Measurements from ENCODE around the gene OTOG. TPM values are rescaled to one million over a fixed set of nuclear protein-coding genes. Genes with fewer than 3 reads are reported as not detected.

Gene OTOG
- total RNA-seq, 1 donor from 2014 or later: not detected

DNA sequence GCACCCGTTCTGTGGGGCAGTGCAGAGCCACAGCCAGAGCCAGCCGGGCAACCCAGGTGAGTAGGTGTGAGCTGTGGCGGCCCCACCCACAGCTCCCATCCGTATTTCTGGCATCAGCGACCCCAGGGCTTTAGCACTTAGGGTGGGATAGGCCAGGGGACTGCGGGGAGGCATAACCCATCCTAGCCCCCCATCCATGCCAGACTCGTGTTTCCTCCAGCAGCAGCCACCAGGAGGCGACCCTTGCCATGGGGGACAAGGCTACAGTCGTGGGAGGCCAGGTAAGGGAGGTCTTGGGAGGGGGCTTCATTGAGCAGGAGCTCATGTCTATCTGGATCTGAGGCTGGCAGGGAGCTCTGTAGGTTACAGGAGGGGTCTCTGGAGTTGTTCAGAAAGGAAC lies 873 bp downstream of the OTOG start:
- Histone ChIP-seq H3K4me1 (peaks cover 6% of the 10 kb centered on the region), H3K9me3 (no peaks in the 10 kb centered on the region), H3K27me3 (no peaks in the 10 kb centered on the region), H3K36me3 (no peaks in the 10 kb centered on the region), H3K4me3 (no peak overlapping the region), H3K27ac (no peak overlapping the region)
- TF ChIP-seq POLR2AphosphoS5 (IDR thresholded peaks at IDR 0.05; ENCODE audit: insufficient read depth in 1 of 2, low read depth in 1 of 2): no peak
- TF ChIP-seq POLR2A (IDR thresholded peaks at IDR 0.05): no peak
- TF ChIP-seq, protein P1, sequence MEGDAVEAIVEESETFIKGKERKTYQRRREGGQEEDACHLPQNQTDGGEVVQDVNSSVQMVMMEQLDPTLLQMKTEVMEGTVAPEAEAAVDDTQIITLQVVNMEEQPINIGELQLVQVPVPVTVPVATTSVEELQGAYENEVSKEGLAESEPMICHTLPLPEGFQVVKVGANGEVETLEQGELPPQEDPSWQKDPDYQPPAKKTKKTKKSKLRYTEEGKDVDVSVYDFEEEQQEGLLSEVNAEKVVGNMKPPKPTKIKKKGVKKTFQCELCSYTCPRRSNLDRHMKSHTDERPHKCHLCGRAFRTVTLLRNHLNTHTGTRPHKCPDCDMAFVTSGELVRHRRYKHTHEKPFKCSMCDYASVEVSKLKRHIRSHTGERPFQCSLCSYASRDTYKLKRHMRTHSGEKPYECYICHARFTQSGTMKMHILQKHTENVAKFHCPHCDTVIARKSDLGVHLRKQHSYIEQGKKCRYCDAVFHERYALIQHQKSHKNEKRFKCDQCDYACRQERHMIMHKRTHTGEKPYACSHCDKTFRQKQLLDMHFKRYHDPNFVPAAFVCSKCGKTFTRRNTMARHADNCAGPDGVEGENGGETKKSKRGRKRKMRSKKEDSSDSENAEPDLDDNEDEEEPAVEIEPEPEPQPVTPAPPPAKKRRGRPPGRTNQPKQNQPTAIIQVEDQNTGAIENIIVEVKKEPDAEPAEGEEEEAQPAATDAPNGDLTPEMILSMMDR (IDR thresholded peaks at IDR 0.05): no peak
- intact Hi-C loops (cut with DNase I): no loop called here
- DNase-seq (ENCODE audit: extremely low spot score in 2 of 2): no peak

DNA sequence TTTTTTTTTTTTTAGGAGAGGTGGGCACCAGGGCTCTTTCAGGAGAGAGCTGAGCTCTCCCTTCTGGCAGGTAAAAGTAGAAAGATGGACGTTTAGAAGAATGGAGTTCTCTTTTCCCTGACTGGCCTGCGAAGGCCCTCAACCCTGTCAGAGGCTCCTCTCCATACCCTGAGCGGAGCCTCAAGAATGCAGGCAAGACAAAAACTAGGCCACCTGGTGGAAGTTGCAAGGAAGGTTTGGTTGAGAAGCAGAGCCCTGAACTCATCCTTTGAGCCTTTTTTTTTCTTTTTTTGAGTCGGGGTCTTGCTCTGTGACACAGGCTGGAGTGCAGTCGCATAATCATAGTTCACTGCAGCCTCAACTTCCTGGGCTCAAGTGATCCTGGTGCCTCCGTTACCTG lies 1.4 kb downstream of the OTOG start:
- no peak overlapping the region for H3K27ac ChIP-seq
- no peaks in the 10 kb centered on the region for H3K27me3 ChIP-seq
- no peaks in the 10 kb centered on the region for H3K36me3 ChIP-seq
- H3K9me3 ChIP-seq: no peaks in the 10 kb centered on the region
- TF ChIP-seq POLR2AphosphoS5 (IDR thresholded peaks at IDR 0.05; ENCODE audit: insufficient read depth in 1 of 2, low read depth in 1 of 2): no peak
- TF ChIP-seq POLR2A (IDR thresholded peaks at IDR 0.05): no peak
- TF ChIP-seq, protein P1 (IDR thresholded peaks at IDR 0.05): no peak
- intact Hi-C loops (cut with DNase I): no loop called here
- no peak overlapping the region for H3K4me3 ChIP-seq
- DNase-seq (ENCODE audit: extremely low spot score in 2 of 2): no peak
- peaks cover 6% of the 10 kb centered on the region for H3K4me1 ChIP-seq

DNA sequence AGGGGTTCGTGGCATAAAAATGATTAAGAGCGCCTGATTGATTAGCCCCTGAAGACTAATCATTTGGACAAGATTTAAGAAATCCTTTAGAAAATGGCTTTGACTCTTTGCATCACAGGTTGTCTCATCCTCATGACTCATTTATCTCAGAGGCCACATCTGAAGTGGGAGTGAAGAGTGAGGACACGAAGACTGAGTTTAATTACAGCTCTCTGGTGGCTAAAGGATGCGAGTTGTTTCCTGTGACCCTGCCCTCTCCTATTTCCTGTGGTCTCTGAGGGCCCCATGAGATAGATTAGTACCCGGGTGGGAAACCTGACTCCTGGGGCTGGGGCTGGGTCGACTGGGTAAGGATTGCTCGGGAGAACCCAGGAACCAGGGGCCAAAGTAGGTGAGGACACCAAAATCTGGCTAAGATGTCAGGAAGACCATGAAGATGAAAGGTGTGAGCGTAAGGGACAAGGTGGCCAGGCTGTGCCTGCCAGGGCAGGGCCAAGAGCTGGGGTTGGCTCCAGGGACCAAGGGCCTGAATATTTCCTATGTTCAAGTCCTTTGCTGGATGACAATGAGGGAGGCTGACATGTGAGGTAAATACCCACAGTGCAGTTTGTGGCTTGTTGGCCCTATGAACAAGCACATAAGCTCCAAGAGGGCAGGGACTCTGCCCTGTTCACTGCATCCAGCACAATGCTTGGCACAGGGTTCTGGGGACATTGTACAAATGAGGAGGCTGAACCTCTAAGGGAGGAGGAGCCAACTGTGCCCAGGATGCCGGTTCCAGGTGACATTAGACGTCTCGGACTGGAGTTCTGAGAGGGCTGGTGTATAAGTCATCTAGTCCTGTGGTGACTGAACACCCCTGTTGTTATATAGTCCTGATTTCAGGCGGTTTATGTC lies 3.6 kb downstream of the OTOG start:
- intact Hi-C loops (cut with DNase I): no loop called here
- Histone ChIP-seq H3K4me3 (no peak overlapping the region), H3K27me3 (no peaks in the 10 kb centered on the region), H3K27ac (no peak overlapping the region), H3K4me1 (no peaks in the 10 kb centered on the region), H3K9me3 (no peaks in the 10 kb centered on the region), H3K36me3 (no peaks in the 10 kb centered on the region)
- TF ChIP-seq, protein P1 (IDR thresholded peaks at IDR 0.05): no peak
- TF ChIP-seq POLR2A (IDR thresholded peaks at IDR 0.05): no peak
- TF ChIP-seq POLR2AphosphoS5 (IDR thresholded peaks at IDR 0.05; ENCODE audit: insufficient read depth in 1 of 2, low read depth in 1 of 2): no peak
- no peak for DNase-seq (ENCODE audit: extremely low spot score in 2 of 2)

DNA sequence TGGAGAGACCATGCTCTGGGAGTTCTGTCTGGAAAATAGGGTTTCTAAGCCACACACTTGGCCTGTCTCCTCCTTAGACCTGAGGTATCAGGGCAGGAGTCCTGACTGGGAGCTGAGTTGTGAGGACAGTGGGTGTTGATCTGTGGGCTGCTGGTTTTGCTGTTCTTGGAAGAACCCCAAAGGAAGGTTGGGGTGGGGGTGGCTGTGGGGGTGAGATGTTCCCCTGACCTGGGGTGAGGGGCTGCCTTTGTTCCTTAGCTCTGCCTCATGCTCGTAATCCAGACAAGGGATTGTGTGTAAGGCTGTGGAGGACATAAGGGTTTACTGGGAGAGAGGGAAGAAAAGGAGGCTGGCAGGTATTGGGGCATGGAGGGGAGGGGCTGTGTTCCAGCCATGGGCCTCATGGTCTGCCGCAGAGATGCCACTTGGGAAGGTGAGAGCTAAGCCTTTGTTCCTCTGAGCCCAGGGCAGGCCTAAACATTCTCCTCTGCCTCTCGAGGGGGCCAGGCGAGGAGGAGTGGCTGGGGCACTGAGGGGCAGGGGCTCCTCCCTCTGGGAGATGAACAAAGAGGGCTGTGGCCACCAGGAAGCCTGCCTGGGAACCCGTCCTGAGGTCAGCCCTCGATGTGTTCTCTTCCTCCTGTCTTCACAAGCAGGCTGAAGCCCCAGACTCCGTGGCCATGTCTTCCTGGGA lies 4.4 kb downstream of the OTOG start:
- no peak overlapping the region for H3K4me3 ChIP-seq
- TF ChIP-seq, protein P1 (IDR thresholded peaks at IDR 0.05): no peak
- no peak for TF ChIP-seq POLR2A (IDR thresholded peaks at IDR 0.05)
- no peak for TF ChIP-seq POLR2AphosphoS5 (IDR thresholded peaks at IDR 0.05; ENCODE audit: insufficient read depth in 1 of 2, low read depth in 1 of 2)
- no peaks in the 10 kb centered on the region for H3K9me3 ChIP-seq
- H3K27me3 ChIP-seq: no peaks in the 10 kb centered on the region
- H3K36me3 ChIP-seq: no peaks in the 10 kb centered on the region
- intact Hi-C loops (cut with DNase I): no loop called here
- no peak for DNase-seq (ENCODE audit: extremely low spot score in 2 of 2)
- H3K4me1 ChIP-seq: no peaks in the 10 kb centered on the region
- H3K27ac ChIP-seq: no peak overlapping the region

DNA sequence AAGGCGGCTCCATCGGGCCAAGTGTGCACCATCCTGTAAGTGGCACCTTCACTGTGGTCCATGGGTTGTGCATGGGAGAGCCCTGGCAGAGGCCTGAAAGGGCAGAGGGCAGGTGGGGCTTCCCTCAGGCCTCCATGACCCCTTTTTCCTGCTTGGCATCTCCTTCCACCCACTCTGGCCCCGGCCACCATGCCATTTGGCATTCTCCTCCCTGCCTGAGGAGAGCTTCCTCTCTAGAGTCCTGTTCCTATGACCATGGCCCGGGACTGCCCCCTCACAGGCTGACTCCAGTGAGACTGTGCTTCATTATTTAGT lies 4.9 kb downstream of the OTOG start:
- intact Hi-C loops (cut with DNase I): no loop called here
- Histone ChIP-seq H3K27ac (no peak overlapping the region), H3K9me3 (no peaks in the 10 kb centered on the region), H3K4me3 (no peak overlapping the region), H3K27me3 (no peaks in the 10 kb centered on the region), H3K36me3 (no peaks in the 10 kb centered on the region), H3K4me1 (no peaks in the 10 kb centered on the region)
- no peak for DNase-seq (ENCODE audit: extremely low spot score in 2 of 2)
- TF ChIP-seq, protein P1 (IDR thresholded peaks at IDR 0.05): no peak
- TF ChIP-seq POLR2AphosphoS5 (IDR thresholded peaks at IDR 0.05; ENCODE audit: insufficient read depth in 1 of 2, low read depth in 1 of 2): no peak
- TF ChIP-seq POLR2A (IDR thresholded peaks at IDR 0.05): no peak

Measured in vagina (tissue), 2 donors.